B cell (primary cell): Measurements from ENCODE around the gene TMEM239. TPM values are rescaled to one million over a fixed set of nuclear protein-coding genes. Genes with fewer than 3 reads are reported as not detected.

Source experiments
- ATAC-seq: fragments of 200-7000 bp; cut with Tn5 transposase; one replicate; pipeline ENCODE4 v1.10.0; 2021; ENCODE audit warnings: low read depth, mild to moderate bottlenecking, moderate number of reproducible peaks, moderate library complexity
- CTCF ChIA-PET: fragments of 350-600 bp; sonication (Branson Sonifier 250); formaldehyde crosslinking; loops from one replicate; lab custom pipeline; 2021; ENCODE audit warnings: antibody characterized with exemption, inconsistent platforms; lab: Charles Lee
- POLR2A ChIA-PET: fragments of 350-600 bp; sonication (Branson Sonifier 250); formaldehyde crosslinking; loops from one replicate; lab custom pipeline; 2021; ENCODE audit warnings: antibody characterized with exemption; lab: Charles Lee
- DNase-seq: peaks from one replicate; pipeline ENCODE4 v3.0.0; 2013
- H2AFZ ChIP-seq: 2 replicates; pipeline ENCODE4 v1.6.1; 2012; ENCODE audit warnings: mild to moderate bottlenecking, low read depth, low read length; ENCODE audit not compliant: insufficient read depth, poor library complexity, severe bottlenecking
- H3K27ac ChIP-seq, 2 donors: 1 replicate in 1 of 2; 2 replicates in 1 of 2; pipeline ENCODE4 v1.5.1; 2012 to 2013; ENCODE audit warnings: low read length in 2 of 2, mild to moderate bottlenecking in 2 of 2, moderate library complexity in 1 of 2
- H3K27me3 ChIP-seq, 4 experiments: fragments of 200-600 bp in 1 of 4; sonication (generic) in 1 of 4; replicated peaks in 1 of 4; 1 replicate in 2 of 4; 2 replicates in 2 of 4; pipeline versions ENCODE4 v1.6.1 to v1.7.0; 2013 to 2016; ENCODE audit warnings: low read length in 3 of 4, mild to moderate bottlenecking in 2 of 4, mixed read lengths in 1 of 4, moderate library complexity in 1 of 4; ENCODE audit not compliant: insufficient read depth in 4 of 4, control insufficient read depth in 3 of 4; ENCODE audit errors: control extremely low read depth in 1 of 4
- H3K36me3 ChIP-seq, 2 experiments: replicated peaks in 1 of 2; 1 replicate in 1 of 2; 2 replicates in 1 of 2; pipeline versions ENCODE4 v1.6.1 to v1.7.1; 2013; ENCODE audit warnings: low read length in 1 of 2; ENCODE audit not compliant: insufficient read depth in 2 of 2, control insufficient read depth in 1 of 2; ENCODE audit errors: control extremely low read depth in 1 of 2, extremely low read depth in 1 of 2
- H3K4me1 ChIP-seq, 2 donors: fragments of 200-600 bp in 1 of 2; sonication (generic) in 1 of 2; 1 replicate in 1 of 2; 2 replicates in 1 of 2; pipeline versions ENCODE4 v1.5.1 to v1.6.1; 2013 to 2017; ENCODE audit warnings: low read length in 2 of 2; ENCODE audit not compliant: control insufficient read depth in 2 of 2, insufficient read depth in 2 of 2
- H3K4me2 ChIP-seq: replicated peaks from 2 replicates; pipeline ENCODE3; 2012; ENCODE audit warnings: mild to moderate bottlenecking, low read depth, low read length; ENCODE audit not compliant: poor library complexity, severe bottlenecking
- H3K4me3 ChIP-seq, 5 experiments: fragments of 200-600 bp in 1 of 5; sonication (generic) in 1 of 5; 1 replicate in 3 of 5; 2 replicates in 2 of 5; pipeline versions ENCODE4 v1.5.1 to v1.7.0; 2011 to 2016; ENCODE audit warnings: low read length in 4 of 5, mild to moderate bottlenecking in 4 of 5, low read depth in 2 of 5, control low read depth in 1 of 5, moderate library complexity in 1 of 5; ENCODE audit not compliant: insufficient read depth in 1 of 5; ENCODE audit errors: control extremely low read depth in 1 of 5, extremely low read depth in 1 of 5
- H3K79me2 ChIP-seq: fragments of 200-600 bp; sonication (generic); one replicate; pipeline ENCODE4 v1.6.0; 2016; ENCODE audit warnings: low read length; ENCODE audit not compliant: control insufficient read depth, insufficient read depth
- H3K9ac ChIP-seq: fragments of 200-600 bp; sonication (generic); 2 replicates; pipeline ENCODE4 v1.6.1; 2017; ENCODE audit warnings: mild to moderate bottlenecking, low read length, moderate library complexity
- H3K9me3 ChIP-seq, 3 donors: one replicate each; pipeline versions ENCODE4 v1.6.1 to v1.7.1; 2013; ENCODE audit warnings: low read length in 2 of 3; ENCODE audit not compliant: control insufficient read depth in 2 of 3, insufficient read depth in 1 of 3; ENCODE audit errors: control extremely low read depth in 1 of 3
- H4K20me1 ChIP-seq: 2 replicates; pipeline ENCODE4 v1.6.0; 2012; ENCODE audit warnings: mild to moderate bottlenecking, low read length; ENCODE audit not compliant: insufficient read depth, control insufficient read depth, poor library complexity, severe bottlenecking
- H3K27ac Mint-ChIP-seq: one replicate; pipeline ENCODE4 v1.8.0; 2021; ENCODE audit warnings: mixed read lengths
- H3K27me3 Mint-ChIP-seq: one replicate; pipeline ENCODE4 v1.8.0; 2021; ENCODE audit warnings: mixed read lengths
- H3K4me1 Mint-ChIP-seq: one replicate; pipeline ENCODE4 v1.8.0; 2021; ENCODE audit warnings: mixed read lengths
- H3K4me3 Mint-ChIP-seq: one replicate; pipeline ENCODE4 v1.8.0; 2021; ENCODE audit warnings: mixed read lengths
- H3K9me3 Mint-ChIP-seq: one replicate; pipeline ENCODE4 v1.8.0; 2022; ENCODE audit warnings: mixed read lengths; ENCODE audit not compliant: insufficient read depth
- EZH2 ChIP-seq: IDR thresholded peaks from 2 replicates; pipeline ENCODE4 v1.6.1; 2012; ENCODE audit warnings: borderline replicate concordance, low read depth, mild to moderate bottlenecking, moderate library complexity, low read length; ENCODE audit not compliant: insufficient read depth, poor library complexity, severe bottlenecking
- WGBS: methylation state at CpG from one replicate; pipeline ENCODE4 v1.1.5; 2013; ENCODE audit warnings: missing lambda C conversion rate; ENCODE audit not compliant: insufficient coverage; 5-methylcytosine and 5-hydroxymethylcytosine counted together
- intact Hi-C: fragments of 100-400 bp; cut with micrococcal nuclease; formaldehyde crosslinking; loops from one replicate; pipeline ENCODE4 v1.10.0; 2022
- polyA plus RNA-seq: library from polyadenylated mRNA; depleted of rRNA; stranded (reverse); fragments of >200 nt; gene quantifications from 2 replicates; pipeline ENCODE4 v1.2.3, GENCODE V29; 2012
- total RNA-seq, 2 donors: library from RNA; stranded (reverse); fragments of 120-200 nt in 1 of 2; gene quantifications; 1 replicate in 1 of 2; 2 replicates in 1 of 2; pipeline versions ENCODE4 v1.2.3 to v1.2.4, GENCODE V29; 2013 to 2022
- TF ChIP-seq, protein P1 (sequence below): fragments of 200-600 bp; IDR thresholded peaks from one replicate; pipeline ENCODE4 v1.8.0; 2022; ENCODE audit warnings: antibody characterized with exemption, mild to moderate bottlenecking

Gene TMEM239
- total and polyA plus RNA-seq, 2 donors (not counting 1 experiment from before 2014, with no cell fraction given), result not detected

DNA sequence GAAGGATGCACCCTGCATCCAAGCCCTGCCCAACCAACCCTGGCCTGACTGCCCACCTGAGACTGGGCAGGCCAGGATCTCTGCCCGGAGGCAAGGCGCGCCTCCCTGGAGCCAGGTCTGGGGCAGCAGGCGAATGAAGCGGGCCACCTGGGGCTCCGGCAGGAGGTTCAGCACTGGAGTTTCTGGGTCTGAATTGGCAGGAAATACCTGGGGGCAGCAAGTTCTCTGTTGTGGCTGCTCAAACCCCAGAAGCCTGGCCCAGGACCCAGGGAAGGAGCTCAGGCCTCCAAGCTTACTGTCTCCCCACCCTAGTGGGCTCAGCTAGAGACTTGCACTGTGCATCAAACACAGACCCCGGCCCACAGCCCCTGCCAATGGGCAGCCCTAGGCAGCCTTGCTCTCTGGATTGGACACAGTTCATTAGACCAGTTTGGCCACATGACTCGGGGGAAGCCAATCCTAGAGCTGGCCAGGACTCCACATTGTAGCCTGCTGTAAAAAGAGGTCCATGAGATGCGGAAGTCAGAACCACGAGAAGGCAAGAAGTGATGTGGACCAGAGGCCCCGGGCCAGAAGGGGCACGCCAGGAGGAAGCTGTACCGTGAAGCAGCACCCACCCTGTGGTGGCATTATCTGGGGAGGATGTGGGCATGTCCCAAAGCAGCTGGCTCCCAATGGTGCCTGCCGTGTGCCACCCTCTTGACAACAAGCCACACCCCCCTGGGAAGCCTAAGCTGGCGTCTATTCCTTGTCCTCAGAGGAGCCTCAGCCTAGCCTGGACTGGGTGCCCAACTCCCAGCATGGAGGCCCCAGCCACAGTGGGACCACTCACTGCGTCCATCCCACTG is 18.8 kb upstream of the TMEM239 start:
- Histone ChIP-seq H3K9ac (no peak overlapping the region), H3K9me3 (peaks cover 0 to 15% (median 0%) of the 10 kb centered on the region in 3 donors), H3K79me2 (no peaks in the 10 kb centered on the region), H4K20me1 (no peaks in the 10 kb centered on the region), H3K36me3 (no peaks in the 10 kb centered on the region), H3K27me3 (peaks cover 0 to 47% (median 4%) of the 10 kb centered on the region in 4 experiments), H3K4me1 (peaks cover 22 to 26% of the 10 kb centered on the region in 2 donors), H3K27ac (no peak overlapping the region), H3K4me3 (no peak overlapping the region), H3K4me2 (no peak overlapping the region), H2AFZ (no peak overlapping the region)
- peaks cover 47% of the 10 kb centered on the region for H3K27me3 Mint-ChIP-seq
- no peak for TF ChIP-seq EZH2
- TF ChIP-seq, protein P1, sequence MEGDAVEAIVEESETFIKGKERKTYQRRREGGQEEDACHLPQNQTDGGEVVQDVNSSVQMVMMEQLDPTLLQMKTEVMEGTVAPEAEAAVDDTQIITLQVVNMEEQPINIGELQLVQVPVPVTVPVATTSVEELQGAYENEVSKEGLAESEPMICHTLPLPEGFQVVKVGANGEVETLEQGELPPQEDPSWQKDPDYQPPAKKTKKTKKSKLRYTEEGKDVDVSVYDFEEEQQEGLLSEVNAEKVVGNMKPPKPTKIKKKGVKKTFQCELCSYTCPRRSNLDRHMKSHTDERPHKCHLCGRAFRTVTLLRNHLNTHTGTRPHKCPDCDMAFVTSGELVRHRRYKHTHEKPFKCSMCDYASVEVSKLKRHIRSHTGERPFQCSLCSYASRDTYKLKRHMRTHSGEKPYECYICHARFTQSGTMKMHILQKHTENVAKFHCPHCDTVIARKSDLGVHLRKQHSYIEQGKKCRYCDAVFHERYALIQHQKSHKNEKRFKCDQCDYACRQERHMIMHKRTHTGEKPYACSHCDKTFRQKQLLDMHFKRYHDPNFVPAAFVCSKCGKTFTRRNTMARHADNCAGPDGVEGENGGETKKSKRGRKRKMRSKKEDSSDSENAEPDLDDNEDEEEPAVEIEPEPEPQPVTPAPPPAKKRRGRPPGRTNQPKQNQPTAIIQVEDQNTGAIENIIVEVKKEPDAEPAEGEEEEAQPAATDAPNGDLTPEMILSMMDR, result no peak
- no peak overlapping the region for H3K27ac Mint-ChIP-seq
- ATAC-seq (no peak), DNase-seq (no peak)
- CTCF ChIA-PET, result interaction anchor here (0.9 kb wide), 1 partner anchor 24 kb away, joined by 4 read pairs; no protein-coding TSS in a partner anchor
- H3K9me3 Mint-ChIP-seq, result no peaks in the 10 kb centered on the region
- H3K4me1 Mint-ChIP-seq, result peaks cover 32% of the 10 kb centered on the region
- WGBS, result 75% methylated on average over 16 of the region's 16 CpGs
- POLR2A ChIA-PET, result no interaction called here
- no peak overlapping the region for H3K4me3 Mint-ChIP-seq
- intact Hi-C loops, result no loop called here
